ENCODE data around the gene NABP2. TPM values are rescaled to one million over a fixed set of nuclear protein-coding genes. Genes with fewer than 3 reads are reported as not detected.

The NABP2 gene
- polyA plus RNA-seq, 2 of the 4 experiments (the other 2 are of a cell fraction), result 64.1 to 86.7 TPM

GRCh38 chr12:56257491-56258067 is 33.4 kb downstream of the NABP2 start:
- ChIA-PET CTCF (interaction anchor here (0.5 to 14.6 kb wide), 38 partner anchors 10 to 1019 kb away, joined by 3 to 146 read pairs (median 6); partner anchors contain the start of genes CNPY2, COQ10A, RNF41 and SMARCC2), POLR2A (interaction anchor here (0.5 to 2.7 kb wide), 5 partner anchors 9 to 171 kb away, joined by 3 to 21 read pairs (median 4); partner anchors contain the start of genes COQ10A, CS, RNF41 and SMARCC2)
- Histone ChIP-seq H3K27ac (peak overlapping the region; percentile 92 to 97), H3K9me3 (no peaks in the 10 kb centered on the region), H3K4me1 (peaks cover 45% of the 10 kb centered on the region), H3K4me3 (peak overlapping the region; percentile 94), H3K4me2 (peak overlapping the region; percentile 79)
- peak; percentile 44 to 63 for DNase-seq (ENCODE audit: low read depth in 1 of 2, low spot score in 1 of 2)
- peak; percentile 28 to 65 for ATAC-seq
- FAIRE-seq, result no peak
- WGBS (ENCODE audit: missing lambda C conversion rate), result under 1% methylated on average over 23 of the region's 27 CpGs
- no peak for TF ChIP-seq SMC3 (IDR thresholded peaks at IDR 0.05)
- peak; percentile 31; the same call in 2 of the 3 replicates for TF ChIP-seq CTCF (IDR thresholded peaks at IDR 0.05)
- peak; percentile 16; the same call in 1 of the 2 replicates for TF ChIP-seq POLR2A (IDR thresholded peaks at IDR 0.05; ENCODE audit: low read length)

GRCh38 chr12:56258068-56258819 is 34.1 kb downstream of the NABP2 start, which contains the start of gene ANKRD52:
Gene ANKRD52 (minus strand): TSS chr12:56258384. CDS start chr12:56258269, 115 bp downstream.
- CTCF ChIA-PET, result interaction anchor here (0.5 to 14.6 kb wide), 43 partner anchors 11 to 1018 kb away, joined by 3 to 146 read pairs (median 5); partner anchors contain the start of genes CNPY2, COQ10A, RNF41 and SMARCC2
- under 1% methylated on average over 23 of the region's 78 CpGs for WGBS (ENCODE audit: missing lambda C conversion rate)
- Histone ChIP-seq H3K9me3 (no peaks in the 10 kb centered on the region), H3K4me1 (peaks cover 47% of the 10 kb centered on the region), H3K4me3 (peak within 1 kb of the TSS; percentile 94), H3K27ac (peak within 1 kb of the TSS; percentile 92 to 97), H3K4me2 (peak within 1 kb of the TSS; percentile 79)
- ATAC-seq (peak; percentile 86 to 89), FAIRE-seq (no peak), DNase-seq (ENCODE audit: low read depth in 1 of 2, low spot score in 1 of 2) (peak; percentile 80 to 88)
- POLR2A ChIA-PET, result interaction anchor here (0.5 to 2.7 kb wide), 6 partner anchors 9 to 206 kb away, joined by 3 to 21 read pairs (median 4); partner anchors contain the start of genes COQ10A, CS, RNF41 and SMARCC2
- TF ChIP-seq MYC (IDR thresholded peaks at IDR 0.05; ENCODE audit: borderline replicate concordance, low read length) (no peak), JUNB (IDR thresholded peaks at IDR 0.05) (no peak), NPAS2 (CRISPR knock-in tag; IDR thresholded peaks at IDR 0.05; ENCODE audit: borderline replicate concordance) (no peak), SMC3 (IDR thresholded peaks at IDR 0.05) (peak; percentile 72), BCL3 (IDR thresholded peaks at IDR 0.05) (peak; percentile 87), KDM5A (IDR thresholded peaks at IDR 0.05) (peak; percentile 46; the same call in 1 of the 2 replicates), SREBF2 (IDR thresholded peaks at IDR 0.05) (no peak), HOXA7 (CRISPR knock-in tag; IDR thresholded peaks at IDR 0.05) (no peak), RCOR1 (IDR thresholded peaks at IDR 0.05; ENCODE audit: low read depth, low read length) (no peak), POLR2A (IDR thresholded peaks at IDR 0.05; ENCODE audit: low read length) (peak; percentile 65), MAX (IDR thresholded peaks at IDR 0.05) (peak; percentile 52; the same call in 1 of the 2 replicates), HMGXB4 (CRISPR knock-in tag; IDR thresholded peaks at IDR 0.05; ENCODE audit: borderline replicate concordance) (peak; percentile 99), ZC3H11A (IDR thresholded peaks at IDR 0.05) (no peak), HOXB5 (CRISPR knock-in tag; IDR thresholded peaks at IDR 0.05) (no peak), PHF8 (IDR thresholded peaks at IDR 0.05; ENCODE audit: borderline replicate concordance, low read depth) (peak; percentile 97), CHD2 (IDR thresholded peaks at IDR 0.05; ENCODE audit: low read length, partially characterized antibody) (no peak), JUN (IDR thresholded peaks at IDR 0.05) (peak; percentile 57 to 75; a peak in 4 of 5 replicates), CTCF (IDR thresholded peaks at IDR 0.05) (peak; percentile 87), RAD21 (conservative IDR thresholded peaks at IDR 0.05 in 1 of 2, IDR thresholded peaks at IDR 0.05 in 1 of 2) (0 out of 5 replicates have a peak, but pooled peaks of 1 of the 2 experiments have one; percentile 39), E2F6 (IDR thresholded peaks at IDR 0.05; ENCODE audit: borderline replicate concordance, low read depth) (no peak), RFX5 (IDR thresholded peaks at IDR 0.05) (peak; percentile 30; the same call in 1 of the 2 replicates), ZNF302 (CRISPR knock-in tag; IDR thresholded peaks at IDR 0.05) (no peak)
